HT1080 (cell line): ENCODE measurements around the gene FAM181A. TPM values are rescaled to one million over a fixed set of nuclear protein-coding genes. Genes with fewer than 3 reads are reported as not detected.

Source experiments
- DNase-seq: peaks from one replicate; pipeline ENCODE4 v3.0.0-alpha.2; 2015; ENCODE audit warnings: low read depth
- total RNA-seq: library from RNA; depleted of rRNA; stranded (reverse); fragments of >200 nt; shearing (Covaris generic); gene quantifications from 2 replicates; pipeline ENCODE4 v1.2.3, GENCODE V29; 2014

The FAM181A gene
- total RNA-seq, 1 experiment from 2014 or later, result not detected

DNA sequence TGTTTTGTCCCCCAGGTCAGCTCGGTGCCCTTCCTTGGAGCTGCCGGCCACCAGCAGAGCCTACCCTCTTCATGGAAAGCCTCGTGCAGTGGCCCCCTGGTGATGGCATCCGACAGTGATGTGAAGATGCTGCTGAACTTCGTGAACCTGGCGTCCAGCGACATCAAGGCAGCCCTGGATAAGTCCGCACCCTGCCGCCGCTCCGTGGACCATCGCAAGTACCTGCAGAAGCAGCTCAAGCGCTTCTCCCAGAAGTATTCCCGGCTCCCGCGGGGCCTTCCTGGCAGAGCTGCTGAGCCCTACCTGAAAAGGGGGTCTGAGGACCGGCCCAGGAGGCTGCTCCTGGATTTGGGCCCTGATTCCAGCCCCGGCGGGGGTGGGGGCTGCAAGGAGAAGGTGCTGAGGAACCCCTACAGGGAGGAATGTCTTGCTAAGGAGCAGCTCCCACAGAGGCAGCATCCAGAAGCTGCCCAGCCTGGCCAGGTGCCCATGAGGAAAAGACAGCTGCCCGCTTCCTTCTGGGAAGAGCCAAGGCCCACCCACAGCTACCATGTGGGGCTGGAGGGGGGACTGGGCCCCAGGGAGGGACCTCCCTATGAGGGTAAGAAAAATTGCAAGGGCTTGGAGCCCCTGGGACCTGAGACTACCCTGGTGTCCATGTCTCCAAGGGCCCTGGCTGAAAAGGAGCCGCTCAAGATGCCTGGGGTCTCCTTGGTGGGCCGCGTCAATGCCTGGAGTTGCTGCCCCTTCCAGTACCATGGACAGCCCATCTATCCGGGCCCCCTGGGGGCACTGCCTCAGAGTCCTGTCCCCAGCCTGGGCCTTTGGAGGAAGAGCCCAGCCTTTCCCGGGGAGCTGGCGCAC, 1.3 kb downstream of the FAM181A start:
- no peak for DNase-seq

DNA sequence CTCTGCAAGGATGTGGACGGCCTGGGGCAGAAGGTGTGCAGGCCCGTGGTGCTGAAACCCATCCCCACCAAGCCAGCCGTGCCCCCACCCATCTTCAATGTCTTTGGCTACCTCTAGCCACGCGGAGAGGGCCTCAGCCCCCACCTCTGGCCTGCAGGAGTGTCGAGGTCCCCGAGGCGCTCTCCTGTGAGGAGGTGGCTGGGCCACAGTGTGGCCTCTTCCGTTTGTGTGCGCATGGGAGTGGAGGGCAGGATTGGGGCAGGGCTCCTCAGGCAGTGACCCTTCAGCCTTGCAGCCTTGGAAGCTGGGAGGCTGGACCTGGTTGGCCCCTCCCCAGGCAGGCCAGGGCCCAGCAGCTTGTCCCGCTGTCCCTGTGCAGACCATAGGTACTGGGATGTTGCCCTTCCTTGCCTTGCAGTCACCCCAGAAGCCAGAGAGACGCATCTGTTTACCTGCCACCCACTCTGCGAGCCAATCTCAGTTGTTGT, 1.9 kb downstream of the FAM181A start:
- DNase-seq, result no peak

GRCh38 chr14:93929657-93930056, 2.5 kb downstream of the FAM181A start:
- DNase-seq, result no peak

DNA sequence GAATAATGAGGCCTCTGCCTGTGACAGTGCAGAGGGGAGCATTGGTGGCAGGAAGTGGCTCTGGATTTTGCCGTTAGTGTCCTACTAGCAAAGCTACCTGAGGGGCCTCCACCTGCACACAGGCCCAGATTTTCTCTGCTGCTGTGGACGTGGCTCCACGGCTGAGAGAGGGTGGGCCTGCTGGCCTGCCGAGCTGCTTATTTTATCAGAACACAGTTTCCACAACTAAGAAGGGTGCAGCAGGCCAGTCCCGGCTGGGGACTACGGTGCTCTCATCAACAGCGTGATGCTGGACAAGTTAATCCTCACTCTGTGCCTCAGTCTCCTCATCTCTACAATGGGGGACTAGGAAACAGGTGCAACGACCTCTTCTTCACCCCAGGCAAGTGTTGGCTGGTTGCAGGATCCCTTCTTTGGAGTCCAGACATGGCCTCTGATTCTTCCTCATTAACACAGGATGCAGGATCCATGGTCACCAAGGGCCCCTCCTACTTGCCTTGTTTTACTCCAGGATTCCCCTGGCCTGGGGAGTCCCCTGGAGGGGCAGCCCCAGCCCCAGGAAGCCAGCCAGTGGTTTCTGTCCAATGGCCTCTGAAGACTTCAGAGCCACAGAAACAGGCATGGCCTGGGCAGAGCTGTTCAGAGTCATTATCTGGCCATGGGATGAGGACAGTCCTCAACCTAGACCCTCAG, 3.3 kb downstream of the FAM181A start:
- no peak for DNase-seq

- DNase-seq, result no peak
These were observed 3.8 kb downstream of the FAM181A start for GRCh38 chr14:93930989-93931307.

DNA sequence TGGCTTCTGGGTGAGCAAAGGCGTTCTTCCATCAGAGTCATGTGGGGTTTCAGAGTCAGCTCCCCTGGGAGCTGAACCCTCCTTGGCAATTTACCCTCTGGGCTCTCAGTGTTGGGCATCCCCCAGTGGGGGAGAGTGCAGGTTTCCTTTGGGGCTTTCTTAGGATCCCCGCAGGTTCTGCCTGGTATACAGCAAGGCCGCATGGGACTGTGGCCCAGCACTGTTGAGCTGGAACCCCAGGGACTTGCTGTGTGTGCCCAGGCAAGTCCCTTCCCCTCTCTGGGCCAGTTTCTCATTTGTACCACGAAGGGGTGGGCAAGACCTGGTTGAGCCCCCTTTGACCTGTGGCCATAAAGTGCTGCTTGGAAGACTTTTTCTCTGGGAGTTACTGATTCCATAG, 5.5 kb downstream of the FAM181A start:
- DNase-seq, result no peak

DNA sequence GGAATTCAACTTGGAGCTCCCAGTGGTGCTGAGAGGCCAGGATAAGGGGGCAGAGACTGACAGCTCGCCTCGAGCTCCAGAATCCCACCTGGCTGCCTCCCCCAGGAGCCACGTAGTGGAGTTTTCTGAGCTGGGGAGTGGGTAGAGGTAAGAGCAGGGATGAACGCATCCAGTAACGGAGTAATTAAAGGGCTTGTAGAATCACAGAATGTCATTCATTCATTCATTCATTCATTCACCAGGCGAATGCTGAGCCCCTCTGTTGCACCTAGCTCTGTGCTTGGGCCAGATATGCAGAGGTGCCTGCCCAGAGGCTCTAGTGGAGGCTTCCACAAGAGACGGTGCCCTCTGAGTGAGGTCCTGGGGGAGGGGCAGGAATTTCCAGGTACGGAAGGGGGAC, 8.1 kb downstream of the FAM181A start:
- no peak for DNase-seq

DNA sequence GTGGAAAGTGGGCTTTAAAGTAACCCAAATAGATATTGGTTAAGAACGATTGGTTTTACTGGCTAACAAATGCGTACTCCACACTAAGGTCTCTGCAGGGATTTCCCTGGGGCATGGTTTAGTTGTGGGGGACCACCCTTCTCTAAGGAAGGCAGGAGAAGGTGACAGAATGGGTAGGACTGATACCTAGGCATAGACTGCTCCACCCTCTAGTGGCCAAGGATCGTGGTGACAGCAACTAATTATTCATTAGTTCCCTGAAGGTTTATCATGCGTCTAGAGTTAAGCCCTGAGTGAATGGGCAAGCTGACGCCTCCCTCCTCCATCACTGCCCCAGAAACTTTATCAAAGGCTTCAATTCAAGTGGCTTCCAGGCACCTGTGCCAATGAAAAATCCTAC, 9.1 kb downstream of the FAM181A start:
- DNase-seq, result no peak

DNA sequence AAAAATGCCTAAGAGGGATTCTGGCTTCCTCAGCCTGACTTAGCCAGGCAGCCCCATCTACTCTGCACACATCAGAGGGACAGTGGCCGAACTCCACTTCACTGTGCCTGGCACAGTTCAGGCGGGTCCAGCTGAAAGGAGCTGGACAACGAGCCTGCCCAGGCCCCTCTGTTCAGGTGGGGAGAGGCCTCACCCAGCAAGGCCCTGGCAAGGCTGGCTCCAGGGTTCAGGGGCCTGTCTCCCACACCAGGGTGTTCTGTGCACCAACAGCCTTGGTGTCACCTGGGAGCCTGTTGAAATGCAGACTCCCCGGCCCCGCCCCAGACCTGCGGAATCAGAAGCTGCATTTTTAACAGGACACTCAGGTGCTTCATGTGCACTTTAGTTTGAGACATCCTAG, 9.8 kb downstream of the FAM181A start:
- DNase-seq, result no peak

GRCh38 chr14:93937519-93937918, 10.4 kb downstream of the FAM181A start:
- DNase-seq, result no peak

DNA sequence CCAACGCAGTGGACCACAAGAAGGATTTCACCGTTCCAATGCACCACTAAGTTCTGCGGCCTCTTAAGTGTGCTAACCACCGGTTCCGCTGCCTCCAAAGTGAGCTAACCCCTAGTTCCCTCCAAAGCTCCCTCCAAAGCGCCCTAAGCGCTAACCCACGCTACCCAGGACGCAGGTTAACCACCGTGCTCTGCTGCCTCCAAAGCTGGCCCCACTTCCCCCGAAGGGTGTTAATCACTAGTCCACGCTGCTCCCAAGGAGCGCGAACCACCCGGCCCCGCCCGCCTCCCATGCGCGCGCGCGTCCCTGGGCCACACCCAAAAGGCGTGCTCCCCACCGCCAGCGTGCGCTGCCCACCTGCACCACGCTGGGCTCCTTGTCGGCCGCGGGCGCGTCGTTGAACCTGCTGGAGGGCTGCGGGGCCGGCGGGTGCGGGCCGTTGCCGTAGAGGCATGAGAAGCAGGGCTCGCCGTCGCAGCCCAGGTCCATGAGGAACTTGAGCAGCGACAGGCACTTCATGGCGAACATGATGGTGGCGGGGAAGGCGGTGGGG, 11.7 kb downstream of the FAM181A start:
- no peak for DNase-seq

DNA sequence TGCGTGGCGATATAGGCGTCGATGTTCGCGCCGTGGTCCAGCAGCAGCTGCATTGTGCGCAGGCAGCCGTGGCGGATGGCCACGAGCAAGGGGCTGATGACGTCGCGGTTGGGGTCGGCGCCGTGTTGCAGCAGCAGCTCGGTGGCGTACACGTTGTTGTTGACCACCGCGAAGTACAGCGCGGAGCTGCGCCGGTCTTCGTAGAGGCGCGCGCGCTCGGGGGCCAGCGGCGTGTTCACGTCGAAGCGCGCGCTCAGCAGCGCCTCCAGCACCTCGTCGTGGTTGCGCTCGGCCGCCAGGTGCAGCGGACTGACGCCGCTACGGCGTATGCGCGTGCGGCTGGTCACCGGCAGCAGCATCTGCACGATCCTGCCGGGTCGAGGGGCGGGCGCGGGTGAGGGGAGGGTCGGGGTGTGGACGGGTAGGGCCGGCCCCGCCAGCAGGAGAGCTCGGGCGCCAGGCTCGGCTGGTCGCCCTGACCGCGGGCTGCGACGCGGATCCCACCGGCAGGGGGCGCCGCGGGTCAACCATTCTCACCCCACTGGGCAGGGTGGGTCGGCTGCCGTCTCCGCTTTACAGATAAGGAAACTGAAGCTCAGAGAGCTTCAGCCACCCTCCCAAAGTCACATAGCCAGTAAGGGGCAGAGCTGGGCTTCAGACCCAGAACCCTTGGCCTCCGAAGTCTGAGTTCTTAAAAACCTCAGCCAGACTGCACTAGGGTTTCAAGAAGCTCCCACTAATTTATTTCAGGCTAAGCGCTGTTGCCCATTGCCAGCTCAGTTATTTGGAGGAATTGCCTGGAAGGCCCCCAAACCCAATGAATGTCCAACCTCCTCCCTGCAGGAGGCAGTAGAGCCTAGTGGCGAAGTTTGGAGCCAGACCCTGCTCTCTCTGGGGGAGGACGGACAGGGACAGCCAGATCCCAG, 12.4 kb downstream of the FAM181A start:
- peak; percentile 69 for DNase-seq

DNA sequence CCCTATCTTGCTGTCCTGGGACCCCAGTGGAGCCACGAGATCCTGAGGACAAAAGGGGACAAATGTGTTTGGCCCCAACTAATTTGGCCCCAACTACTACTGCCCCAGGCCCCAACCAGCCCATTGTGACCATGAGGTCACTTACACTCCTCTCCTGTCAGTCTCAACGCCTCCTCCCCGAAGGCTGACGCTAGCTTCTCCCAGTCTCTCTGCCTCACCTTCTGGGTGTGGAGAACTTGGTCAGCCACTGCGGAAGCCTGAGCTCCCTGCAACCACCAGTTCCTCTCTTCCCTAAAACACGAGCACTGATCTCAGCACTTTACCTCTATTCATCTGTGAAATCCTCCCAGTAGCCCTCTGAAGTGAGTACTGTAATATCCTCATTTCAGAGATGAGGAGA, 13.3 kb downstream of the FAM181A start:
- no peak for DNase-seq

- peak; percentile 85 for DNase-seq
These were observed 14.3 kb downstream of the FAM181A start for GRCh38 chr14:93941293-93941910.

- DNase-seq, result peak; percentile 40
These were observed 15.9 kb downstream of the FAM181A start for GRCh38 chr14:93943052-93943451.

GRCh38 chr14:93943930-93944329, 16.8 kb downstream of the FAM181A start:
- DNase-seq, result no peak

DNA sequence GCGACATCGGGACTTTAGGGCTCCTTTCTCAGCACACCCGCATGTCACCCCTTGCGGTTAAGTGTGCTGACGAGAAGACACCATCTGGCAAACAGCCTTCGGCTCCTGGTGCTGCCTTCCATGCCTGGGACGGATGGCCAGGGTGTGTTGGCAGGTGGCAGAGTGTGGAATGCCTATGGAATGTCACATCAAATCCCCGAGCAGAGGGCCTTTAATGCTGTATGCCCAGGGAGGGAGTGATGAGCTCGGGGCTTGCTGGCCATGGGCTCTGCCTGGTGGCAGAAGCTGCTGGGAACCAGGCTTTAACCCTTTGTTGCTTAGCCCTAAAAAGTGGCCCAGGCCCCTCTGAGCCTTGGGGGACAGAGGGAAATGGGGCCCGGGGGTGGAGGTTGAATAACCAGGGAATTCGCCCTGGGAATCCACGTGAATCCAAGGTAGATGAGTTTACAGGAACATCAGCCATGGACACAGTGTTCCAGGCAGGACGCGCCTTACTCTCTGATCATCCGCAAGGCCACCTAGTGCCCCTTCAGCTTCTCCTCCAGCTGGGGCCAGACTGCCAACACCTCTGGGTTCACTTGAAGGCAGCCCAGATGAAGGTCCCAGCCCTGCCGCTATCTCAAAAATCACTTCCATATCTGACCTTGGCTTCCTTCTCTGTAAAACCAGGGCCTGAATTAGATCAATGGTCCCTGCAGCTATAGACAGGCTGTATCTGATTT, 17.4 kb downstream of the FAM181A start:
- DNase-seq, result no peak

DNA sequence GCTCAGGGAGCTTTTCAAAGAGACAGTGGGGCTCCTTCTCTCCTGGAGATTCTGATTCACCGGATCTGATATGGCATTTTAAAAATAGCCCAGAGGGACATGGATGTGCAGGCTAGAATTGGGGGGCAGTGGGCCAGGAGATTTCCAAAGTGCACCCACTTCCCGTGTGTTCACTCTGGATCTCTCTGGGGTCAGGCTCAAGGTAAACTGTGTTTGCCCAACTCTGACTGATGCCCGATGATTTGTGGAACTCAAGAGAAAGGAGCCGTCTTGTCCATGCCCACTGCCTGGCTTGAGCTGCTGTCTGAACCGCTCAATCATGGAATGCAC, 17.9 kb downstream of the FAM181A start:
- no peak for DNase-seq

DNA sequence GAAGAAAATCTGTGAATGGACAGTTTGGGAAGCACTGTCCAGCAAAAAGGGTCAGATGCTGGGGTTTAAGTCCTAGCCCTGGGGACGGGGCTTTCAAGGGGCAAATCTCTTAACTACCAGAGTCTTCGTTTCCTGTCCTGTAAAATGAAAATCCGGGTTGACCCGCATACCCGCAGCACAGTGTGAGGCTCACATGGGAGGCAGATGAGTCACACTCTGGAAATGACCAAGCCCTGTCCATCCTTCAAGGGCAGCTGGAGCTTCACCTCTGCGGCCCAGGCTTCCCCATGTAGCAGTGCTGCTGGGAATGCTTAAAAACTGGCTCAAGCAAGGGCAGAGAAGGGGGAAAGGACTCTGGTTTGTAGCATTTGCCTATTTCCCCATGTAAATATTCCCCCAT, 19.0 kb downstream of the FAM181A start:
- peak; percentile 42 for DNase-seq

- DNase-seq, result peak; percentile 28
These were observed 19.5 kb downstream of the FAM181A start for GRCh38 chr14:93946541-93947090.
